Fibroblast of lung (primary cell): ENCODE data around the gene MTHFD2. TPM values are rescaled to one million over a fixed set of nuclear protein-coding genes. Genes with fewer than 3 reads are reported as not detected.
"Not testable (repeated sequence)": the region's sequence is repeated elsewhere in the genome, so short reads cannot be mapped to it uniquely, and the experiment has no call there.

Experiments
- DNase-seq, 2 donors: peaks; one replicate each; pipeline versions ENCODE4 v3.0.0 to v3.0.0-alpha.2; 2010; ENCODE audit warnings: low read depth in 2 of 2
- H2AFZ ChIP-seq: 2 replicates; pipeline ENCODE4 v1.5.1; 2012; ENCODE audit warnings: low read length, control low read depth, inconsistent platforms
- H3K27ac ChIP-seq: 2 replicates; pipeline ENCODE4 v1.5.1; 2011; ENCODE audit warnings: low read length, control low read depth; ENCODE audit not compliant: insufficient read depth
- H3K27me3 ChIP-seq: 2 replicates; pipeline ENCODE4 v1.5.1; 2011; ENCODE audit warnings: mild to moderate bottlenecking, low read length; ENCODE audit not compliant: control insufficient read depth, insufficient read depth
- H3K36me3 ChIP-seq: 2 replicates; pipeline ENCODE4 v1.5.1; 2011; ENCODE audit warnings: low read length; ENCODE audit not compliant: control insufficient read depth, insufficient read depth
- H3K4me1 ChIP-seq: 2 replicates; pipeline ENCODE4 v1.5.1; 2011; ENCODE audit warnings: low read length; ENCODE audit not compliant: control insufficient read depth, insufficient read depth; ENCODE audit errors: extremely low read depth
- H3K4me2 ChIP-seq: 2 replicates; pipeline ENCODE4 v1.5.1; 2011; ENCODE audit warnings: low read length, control low read depth; ENCODE audit not compliant: insufficient read depth; ENCODE audit errors: extremely low read depth
- H3K4me3 ChIP-seq, 4 experiments: fragments of 200-600 bp in 1 of 4; sonication (generic) in 1 of 4; replicated peaks in 1 of 4; 2 replicates each; pipeline ENCODE4 v1.5.1; 2011 to 2016; ENCODE audit warnings: low read length in 4 of 4, low read depth in 3 of 4, mild to moderate bottlenecking in 3 of 4, control low read depth in 2 of 4, inconsistent platforms in 1 of 4, mixed read lengths in 1 of 4; ENCODE audit not compliant: insufficient read depth in 1 of 4; ENCODE audit errors: control extremely low read depth in 1 of 4
- H3K79me2 ChIP-seq: 2 replicates; pipeline ENCODE4 v1.5.1; 2012; ENCODE audit warnings: mild to moderate bottlenecking, low read length, inconsistent platforms; ENCODE audit not compliant: control insufficient read depth, insufficient read depth
- H3K9ac ChIP-seq: 2 replicates; pipeline ENCODE4 v1.5.1; 2011; ENCODE audit warnings: mild to moderate bottlenecking, low read length, control low read depth; ENCODE audit not compliant: insufficient read depth
- H3K9me3 ChIP-seq: 2 replicates; pipeline ENCODE4 v1.5.1; 2012; ENCODE audit warnings: low read depth, low read length; ENCODE audit not compliant: control insufficient read depth, insufficient read depth
- H4K20me1 ChIP-seq: 2 replicates; pipeline ENCODE4 v1.5.1; 2011; ENCODE audit warnings: low read length; ENCODE audit not compliant: control insufficient read depth, insufficient read depth; ENCODE audit errors: extremely low read depth
- EZH2 ChIP-seq: IDR thresholded peaks from 2 replicates; pipeline ENCODE4 v1.5.1; 2012; ENCODE audit warnings: low read length, control low read depth, mild to moderate bottlenecking; ENCODE audit errors: missing control alignments
- polyA plus RNA-seq, 2 donors: library from polyadenylated mRNA; depleted of rRNA in 1 of 2; stranded (reverse) in 1 of 2; unstranded in 1 of 2; fragments of >200 nt; gene quantifications; 2 replicates each; pipeline ENCODE4 v1.2.1, GENCODE V29; 2011 to 2012; ENCODE audit warnings: missing spikeins in 1 of 2
- total RNA-seq: library from RNA; depleted of rRNA; stranded (reverse); fragments of >200 nt; gene quantifications from 2 replicates; pipeline ENCODE4 v1.2.1, GENCODE V29; 2014
- TF ChIP-seq, protein P1 (sequence below), 2 donors: IDR thresholded peaks in 1 of 2; conservative IDR thresholded peaks in 1 of 2; 1 replicate in 1 of 2; 2 replicates in 1 of 2; pipeline ENCODE4 v1.5.1; 2011 to 2012; ENCODE audit warnings: low read length in 2 of 2, control low read depth in 1 of 2, inconsistent platforms in 1 of 2, low read depth in 1 of 2, mild to moderate bottlenecking in 1 of 2

Gene MTHFD2
- total and polyA plus RNA-seq, 2 donors (not counting 1 experiment from before 2014, with no cell fraction given) = 95.4 to 334 TPM

DNA sequence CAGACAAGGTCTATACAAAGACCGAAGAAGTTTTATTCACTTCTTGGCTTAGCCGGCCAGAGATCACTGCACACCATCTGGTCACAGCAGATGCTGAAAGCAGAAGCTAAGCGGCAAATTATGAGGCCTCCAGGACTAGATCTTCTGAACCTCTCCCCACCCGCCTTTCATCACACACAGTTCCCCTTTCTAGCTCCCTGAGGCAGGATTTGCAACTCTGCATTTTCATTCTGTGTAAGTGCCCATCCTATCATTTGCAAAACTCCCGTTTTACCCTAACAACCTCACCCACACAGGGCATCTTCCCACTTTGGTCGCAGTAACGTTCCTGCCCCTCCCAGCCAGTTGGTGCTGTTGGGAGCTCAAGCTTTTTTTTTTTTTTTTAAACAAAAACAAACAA, 16.7 kb upstream of the MTHFD2 start:
- no peak overlapping the region for H3K4me3 ChIP-seq
- DNase-seq = no peak

DNA sequence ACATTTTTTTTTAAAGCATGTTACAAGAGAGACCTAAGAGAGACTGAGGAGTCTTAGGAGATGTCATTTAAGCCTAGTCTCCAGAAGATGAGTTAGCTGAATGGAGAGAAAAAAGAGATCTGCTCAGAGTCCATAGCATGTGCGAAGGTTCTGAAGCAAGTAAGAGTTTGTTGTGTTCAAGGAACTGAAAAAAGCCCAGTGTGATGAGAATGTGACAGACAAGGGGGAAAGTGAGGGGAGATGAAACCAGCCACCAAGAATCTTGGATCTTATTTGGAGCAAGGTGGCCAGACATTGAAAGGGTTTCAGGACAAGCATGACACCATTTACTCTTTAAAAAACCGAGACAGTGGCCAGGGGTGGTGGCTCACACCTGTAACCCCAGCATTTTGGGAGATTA, 14.5 kb upstream of the MTHFD2 start:
- H3K9ac ChIP-seq = no peak overlapping the region

More for the DNA sequence above, 16.7 kb upstream of the MTHFD2 start:
- Histone ChIP-seq H2AFZ (peak overlapping the region; percentile 51), H3K9ac (no peak overlapping the region), H3K36me3 (no peaks in the 10 kb centered on the region), H3K4me1 (no peaks in the 10 kb centered on the region), H3K4me2 (no peak overlapping the region), H4K20me1 (no peaks in the 10 kb centered on the region), H3K27me3 (peaks cover 3% of the 10 kb centered on the region), H3K9me3 (no peaks in the 10 kb centered on the region), H3K79me2 (peaks cover 16% of the 10 kb centered on the region), H3K27ac (no peak overlapping the region)
- TF ChIP-seq EZH2 = no peak
- TF ChIP-seq, protein P1, sequence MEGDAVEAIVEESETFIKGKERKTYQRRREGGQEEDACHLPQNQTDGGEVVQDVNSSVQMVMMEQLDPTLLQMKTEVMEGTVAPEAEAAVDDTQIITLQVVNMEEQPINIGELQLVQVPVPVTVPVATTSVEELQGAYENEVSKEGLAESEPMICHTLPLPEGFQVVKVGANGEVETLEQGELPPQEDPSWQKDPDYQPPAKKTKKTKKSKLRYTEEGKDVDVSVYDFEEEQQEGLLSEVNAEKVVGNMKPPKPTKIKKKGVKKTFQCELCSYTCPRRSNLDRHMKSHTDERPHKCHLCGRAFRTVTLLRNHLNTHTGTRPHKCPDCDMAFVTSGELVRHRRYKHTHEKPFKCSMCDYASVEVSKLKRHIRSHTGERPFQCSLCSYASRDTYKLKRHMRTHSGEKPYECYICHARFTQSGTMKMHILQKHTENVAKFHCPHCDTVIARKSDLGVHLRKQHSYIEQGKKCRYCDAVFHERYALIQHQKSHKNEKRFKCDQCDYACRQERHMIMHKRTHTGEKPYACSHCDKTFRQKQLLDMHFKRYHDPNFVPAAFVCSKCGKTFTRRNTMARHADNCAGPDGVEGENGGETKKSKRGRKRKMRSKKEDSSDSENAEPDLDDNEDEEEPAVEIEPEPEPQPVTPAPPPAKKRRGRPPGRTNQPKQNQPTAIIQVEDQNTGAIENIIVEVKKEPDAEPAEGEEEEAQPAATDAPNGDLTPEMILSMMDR (conservative IDR thresholded peaks at IDR 0.05 in 1 of 2, IDR thresholded peaks at IDR 0.05 in 1 of 2; ENCODE audit: low read depth in 1 of 2, low read length in 2 of 2) = no peak

DNA sequence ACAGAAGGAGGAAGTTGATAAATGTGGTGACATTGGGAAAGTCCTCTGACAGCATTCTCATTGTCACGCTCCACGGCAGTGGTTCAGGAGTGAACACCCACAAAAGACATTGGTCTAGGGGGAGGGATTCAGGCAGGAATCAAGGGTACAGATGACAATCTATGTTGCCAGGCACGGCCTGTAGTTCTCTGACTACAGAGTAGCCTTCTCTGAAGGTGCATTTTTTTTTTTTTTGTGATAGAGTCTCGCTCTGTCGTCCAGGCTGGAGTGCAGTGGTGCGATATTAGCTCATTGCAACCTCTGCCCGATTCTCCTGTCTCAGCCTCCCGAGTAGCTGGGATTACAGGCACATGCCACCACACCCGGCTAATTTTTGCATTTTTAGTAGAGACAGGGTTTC, 12.4 kb upstream of the MTHFD2 start:
- Histone ChIP-seq H3K9ac (no peak overlapping the region), H3K9me3 (no peaks in the 10 kb centered on the region), H4K20me1 (no peaks in the 10 kb centered on the region), H3K27me3 (peaks cover 3% of the 10 kb centered on the region), H3K79me2 (no peaks in the 10 kb centered on the region), H2AFZ (no peak overlapping the region), H3K4me1 (peaks cover 3% of the 10 kb centered on the region), H3K4me3 (no peak overlapping the region), H3K4me2 (no peak overlapping the region), H3K36me3 (no peaks in the 10 kb centered on the region), H3K27ac (no peak overlapping the region)
- no peak for DNase-seq
- no peak for TF ChIP-seq EZH2
- TF ChIP-seq, protein P1 (conservative IDR thresholded peaks at IDR 0.05 in 1 of 2, IDR thresholded peaks at IDR 0.05 in 1 of 2; ENCODE audit: low read depth in 1 of 2, low read length in 2 of 2) = no peak

More for the DNA sequence above, 14.5 kb upstream of the MTHFD2 start:
- H3K4me1 ChIP-seq = peaks cover 3% of the 10 kb centered on the region
- no peak overlapping the region for H3K27ac ChIP-seq
- H3K4me2 ChIP-seq = no peak overlapping the region
- H3K36me3 ChIP-seq = no peaks in the 10 kb centered on the region
- no peak overlapping the region for H2AFZ ChIP-seq
- DNase-seq = no peak
- no peak overlapping the region for H3K4me3 ChIP-seq
- no peaks in the 10 kb centered on the region for H3K79me2 ChIP-seq
- H3K9me3 ChIP-seq = no peaks in the 10 kb centered on the region
- no peak for TF ChIP-seq EZH2
- TF ChIP-seq, protein P1 (conservative IDR thresholded peaks at IDR 0.05 in 1 of 2, IDR thresholded peaks at IDR 0.05 in 1 of 2; ENCODE audit: low read depth in 1 of 2, low read length in 2 of 2) = no peak
- H3K27me3 ChIP-seq = peaks cover 3% of the 10 kb centered on the region
- H4K20me1 ChIP-seq = no peaks in the 10 kb centered on the region

DNA sequence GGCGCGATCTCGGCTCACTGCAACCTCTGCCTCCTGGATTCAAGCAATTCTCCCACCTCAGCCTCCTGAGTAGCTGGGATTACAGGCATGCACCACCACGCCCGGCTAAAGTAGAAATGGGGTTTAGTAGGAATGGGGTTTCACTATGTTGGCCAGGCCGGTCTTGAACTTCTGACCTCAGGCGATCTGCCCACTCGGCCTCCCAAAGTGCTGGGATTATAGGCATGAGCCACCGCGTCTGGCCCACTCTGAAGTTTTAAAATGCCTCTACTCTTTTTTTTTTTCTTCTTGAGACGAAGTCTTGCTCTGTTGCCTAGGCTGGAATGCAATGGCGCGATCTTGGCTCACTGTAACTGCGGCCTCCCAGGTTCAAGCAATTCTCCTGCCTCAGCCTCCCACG, 11.7 kb upstream of the MTHFD2 start:
- not testable (repeated sequence) for H4K20me1 ChIP-seq, H3K9me3 ChIP-seq, H3K4me2 ChIP-seq, H3K9ac ChIP-seq, H3K36me3 ChIP-seq, H3K4me3 ChIP-seq, H2AFZ ChIP-seq, H3K27me3 ChIP-seq, H3K79me2 ChIP-seq, H3K4me1 ChIP-seq, DNase-seq, H3K27ac ChIP-seq
